HepG2 (cell line): Measurements from ENCODE around the gene MBTPS1. TPM values are rescaled to one million over a fixed set of nuclear protein-coding genes. Genes with fewer than 3 reads are reported as not detected.
A peak's percentile ranks its signal among the peaks of the same experiment; 100 is the strongest.

ENCODE experiments used
- BORCS8-MEF2B ChIP-seq: sonication (generic); formaldehyde crosslinking; IDR thresholded peaks from 2 replicates; pipeline ENCODE4 v1.8.0; 2022; ENCODE audit warnings: mild to moderate bottlenecking, missing genetic modification reagents
- CCDC6 ChIP-seq: sonication (generic); formaldehyde crosslinking; IDR thresholded peaks from 2 replicates; pipeline ENCODE4 v1.8.1; 2022; ENCODE audit warnings: mild to moderate bottlenecking, missing genetic modification reagents, moderate library complexity
- CTCF ChIP-seq: sonication (generic); formaldehyde crosslinking; IDR thresholded peaks from 2 replicates; pipeline ENCODE4 v1.5.0; 2020; ENCODE audit warnings: mild to moderate bottlenecking, missing genetic modification reagents, moderate library complexity
- ELF4 ChIP-seq: sonication (generic); formaldehyde crosslinking; IDR thresholded peaks from 2 replicates; pipeline ENCODE4 v1.5.0; 2020; ENCODE audit warnings: missing genetic modification reagents, mild to moderate bottlenecking, moderate library complexity, borderline replicate concordance
- FOSL2 ChIP-seq: sonication (generic); formaldehyde crosslinking; IDR thresholded peaks from 2 replicates; pipeline ENCODE4 v1.4.0; 2020; ENCODE audit warnings: missing genetic modification reagents
- GABPB1 ChIP-seq: IDR thresholded peaks from 2 replicates; pipeline ENCODE4 v1.6.1; 2016; ENCODE audit warnings: mild to moderate bottlenecking, missing genetic modification reagents, moderate library complexity, missing compliant biosample characterization
- KDM1A ChIP-seq: IDR thresholded peaks from 2 replicates; pipeline ENCODE4 v1.6.1; 2016; ENCODE audit warnings: missing compliant biosample characterization
- KDM5B ChIP-seq: sonication (generic); formaldehyde crosslinking; IDR thresholded peaks from 2 replicates; pipeline ENCODE4 v1.4.0; 2020; ENCODE audit warnings: missing genetic modification reagents, mild to moderate bottlenecking, borderline replicate concordance
- KMT2A ChIP-seq: sonication (generic); formaldehyde crosslinking; IDR thresholded peaks from 2 replicates; pipeline ENCODE4 v1.4.0; 2020; ENCODE audit warnings: missing genetic modification reagents
- PAX8 ChIP-seq: sonication (generic); formaldehyde crosslinking; IDR thresholded peaks from 2 replicates; pipeline ENCODE4 v1.8.0; 2022; ENCODE audit warnings: mild to moderate bottlenecking, missing genetic modification reagents, borderline replicate concordance
- POLR2A ChIP-seq, 2 experiments: IDR thresholded peaks; 2 replicates each; pipeline ENCODE4 v1.6.1; 2011; ENCODE audit warnings: low read depth in 2 of 2, low read length in 2 of 2, mild to moderate bottlenecking in 1 of 2, moderate library complexity in 1 of 2; ENCODE audit not compliant: insufficient read depth in 1 of 2
- RXRB ChIP-seq: IDR thresholded peaks from 2 replicates; pipeline ENCODE4 v1.6.1; 2016; ENCODE audit warnings: borderline replicate concordance, missing genetic modification reagents, missing compliant biosample characterization
- SAP130 ChIP-seq: IDR thresholded peaks from 2 replicates; pipeline ENCODE4 v1.6.1; 2016; ENCODE audit warnings: low read depth
- SMC3 ChIP-seq: IDR thresholded peaks from 2 replicates; pipeline ENCODE4 v1.6.1; 2011; ENCODE audit warnings: low read length, improper control_type of control experiment
- SNRNP70 ChIP-seq: fragments of 200-400 bp; formaldehyde crosslinking; IDR thresholded peaks from 2 replicates; pipeline ENCODE4 v1.6.1; 2017; ENCODE audit warnings: mild to moderate bottlenecking, low read depth, low read length, moderate library complexity
- TFE3 ChIP-seq: IDR thresholded peaks from 2 replicates; pipeline ENCODE4 v1.6.1; 2016
- THAP7 ChIP-seq: sonication (generic); formaldehyde crosslinking; IDR thresholded peaks from 2 replicates; pipeline ENCODE4 v1.8.1; 2023; ENCODE audit warnings: mild to moderate bottlenecking, missing genetic modification reagents
- ZC3H4 ChIP-seq: sonication (generic); formaldehyde crosslinking; IDR thresholded peaks from 2 replicates; pipeline ENCODE4 v1.4.0; 2020; ENCODE audit warnings: missing genetic modification reagents, borderline replicate concordance
- ZNF136 ChIP-seq: sonication (generic); formaldehyde crosslinking; IDR thresholded peaks from 2 replicates; pipeline ENCODE4 v1.8.1; 2022; ENCODE audit warnings: low read depth, mild to moderate bottlenecking, moderate library complexity, missing genetic modification reagents
- ZNF333 ChIP-seq: sonication (generic); formaldehyde crosslinking; IDR thresholded peaks from 2 replicates; pipeline ENCODE4 v1.4.0; 2020; ENCODE audit warnings: mild to moderate bottlenecking, missing genetic modification reagents, borderline replicate concordance
- ZNF350 ChIP-seq: sonication (generic); formaldehyde crosslinking; IDR thresholded peaks from 2 replicates; pipeline ENCODE4 v1.4.0; 2020; ENCODE audit warnings: mild to moderate bottlenecking, low read depth, missing genetic modification reagents, borderline replicate concordance
- ZNF550 ChIP-seq: sonication (generic); formaldehyde crosslinking; IDR thresholded peaks from 2 replicates; pipeline ENCODE4 v1.4.0; 2020; ENCODE audit warnings: mild to moderate bottlenecking, missing genetic modification reagents, borderline replicate concordance
- ZNF598 ChIP-seq: sonication (generic); formaldehyde crosslinking; IDR thresholded peaks from 2 replicates; pipeline ENCODE4 v1.5.1; 2020; ENCODE audit warnings: mild to moderate bottlenecking, missing genetic modification reagents, borderline replicate concordance
- ZNF619 ChIP-seq: sonication (generic); formaldehyde crosslinking; IDR thresholded peaks from 2 replicates; pipeline ENCODE4 v1.4.0; 2020; ENCODE audit warnings: mild to moderate bottlenecking, missing genetic modification reagents
- ZNF761 ChIP-seq: sonication (generic); formaldehyde crosslinking; conservative IDR thresholded peaks from 2 replicates; pipeline ENCODE4 v1.4.0; 2020; ENCODE audit warnings: mild to moderate bottlenecking, missing genetic modification reagents
- ZNF772 ChIP-seq: sonication (generic); formaldehyde crosslinking; IDR thresholded peaks from 2 replicates; pipeline ENCODE4 v1.5.0; 2020; ENCODE audit warnings: mild to moderate bottlenecking, missing genetic modification reagents
- ZNF879 ChIP-seq: sonication (generic); formaldehyde crosslinking; IDR thresholded peaks from 2 replicates; pipeline ENCODE4 v1.8.1; 2023; ENCODE audit warnings: missing genetic modification reagents
- ZSCAN21 ChIP-seq: sonication (generic); formaldehyde crosslinking; IDR thresholded peaks from 2 replicates; pipeline ENCODE4 v1.8.0; 2022; ENCODE audit warnings: mild to moderate bottlenecking, missing genetic modification reagents, moderate library complexity, borderline replicate concordance
- polyA plus RNA-seq, 8 experiments: library from polyadenylated mRNA; depleted of rRNA in 3 of 8; stranded (reverse) in 7 of 8; unstranded in 1 of 8; fragments of >200 nt; fragmentation: Illumina TruSeq in 4 of 8; extraction: Trizol in 4 of 8; gene quantifications; 2 replicates each; pipeline versions ENCODE4 v1.2.1 to v1.2.3, GENCODE V29; 2011 to 2016; ENCODE audit warnings: low read depth in 4 of 8, missing spikeins in 1 of 8, mixed read lengths in 1 of 8; ENCODE audit not compliant: insufficient read depth in 1 of 8
- total RNA-seq, 5 experiments: library from RNA; depleted of rRNA; stranded (reverse); fragments of >200 nt; fragmentation: Illumina TruSeq; extraction: Trizol; gene quantifications; 2 replicates each; pipeline ENCODE4 v1.2.3, GENCODE V29; 2016; ENCODE audit warnings: low read depth in 1 of 5

The MBTPS1 gene
- total and polyA plus RNA-seq, 2 of the 13 experiments (the other 11 are each of a cell fraction or from before 2014, with no cell fraction given), result 56.7 to 91.3 TPM

- TF ChIP-seq KDM5B (CRISPR knock-in tag) (no peak; the same call in 1 of the 2 replicates), ZNF879 (no peak), KMT2A (CRISPR knock-in tag) (peak; percentile 52; the same call in 1 of the 2 replicates), ZNF350 (CRISPR knock-in tag) (peak; percentile 37; the same call in 1 of the 2 replicates), KDM1A (CRISPR knock-in tag) (no peak), SNRNP70 (no peak), SMC3 (peak; percentile 83), FOSL2 (CRISPR knock-in tag) (peak; percentile 27; the same call in 1 of the 2 replicates), ELF4 (CRISPR knock-in tag) (no peak), ZC3H4 (CRISPR knock-in tag) (no peak; the same call in 1 of the 2 replicates), RXRB (CRISPR knock-in tag) (no peak), ZNF761 (CRISPR knock-in tag) (no peak), GABPB1 (CRISPR knock-in tag) (peak; percentile 62), TFE3 (CRISPR knock-in tag) (no peak), SAP130 (CRISPR knock-in tag) (peak; percentile 69), THAP7 (CRISPR knock-in tag) (0 out of 2 replicates have a peak, but pooled peaks have one; percentile 33), ZNF619 (CRISPR knock-in tag) (no peak), ZNF550 (CRISPR knock-in tag) (0 out of 2 replicates have a peak, but pooled peaks have one; percentile 56), PAX8 (CRISPR knock-in tag) (no peak), ZNF772 (0 out of 2 replicates have a peak, but pooled peaks have one; percentile 29), BORCS8-MEF2B (CRISPR knock-in tag) (0 out of 2 replicates have a peak, but pooled peaks have one; percentile 44), ZSCAN21 (peak; percentile 55; the same call in 1 of the 2 replicates), CCDC6 (CRISPR knock-in tag) (peak; percentile 68; the same call in 1 of the 2 replicates), ZNF136 (no peak), ZNF598 (CRISPR knock-in tag) (peak; percentile 63; the same call in 1 of the 2 replicates), CTCF (CRISPR knock-in tag) (peak; percentile 97), ZNF333 (CRISPR knock-in tag) (no peak), POLR2A (IDR thresholded peaks at IDR 0.05; ENCODE audit: insufficient read depth in 1 of 2, low read depth in 2 of 2, low read length in 2 of 2) (0 out of 4 replicates have a peak, but pooled peaks of 1 of the 2 experiments have one; percentile 17)
Measured at GRCh38 chr16:84084570-84085270, 32.0 kb downstream of the MBTPS1 start (continued).
